ENCODE data around the gene PRR5L.

Gene PRR5L

GRCh38 chr11:36512016-36512415 lies 215.9 kb downstream of the PRR5L start:
- no peaks in the 10 kb centered on the region for H3K36me3 ChIP-seq (ENCODE audit: insufficient read depth, insufficient read length, low read length)
- no peak for DNase-seq (ENCODE audit: low read depth, low spot score)
- H3K27me3 ChIP-seq (ENCODE audit: insufficient read depth, insufficient read length) = no peaks in the 10 kb centered on the region
- no peaks in the 10 kb centered on the region for H3K4me1 ChIP-seq (ENCODE audit: insufficient read depth, insufficient read length)
- H3K9me3 ChIP-seq (ENCODE audit: insufficient read depth, low read length) = peaks cover 7% of the 10 kb centered on the region; the same call in 1 of the 2 replicates
- no peak overlapping the region for H3K9ac ChIP-seq (ENCODE audit: insufficient read length, low read depth)
- TF ChIP-seq SUZ12 (IDR thresholded peaks at IDR 0.05; ENCODE audit: extremely low read depth, insufficient read depth, insufficient read length) (no peak), ZNF274 (IDR thresholded peaks at IDR 0.05; ENCODE audit: low read depth, low read length) (no peak), YY1 (IDR thresholded peaks at IDR 0.05; ENCODE audit: insufficient read depth, insufficient read length) (no peak)
- H3K4me3 ChIP-seq (ENCODE audit: insufficient read length, low read depth) = no peak overlapping the region

- Histone ChIP-seq H3K9ac (ENCODE audit: insufficient read length, low read depth) (no peak overlapping the region), H3K4me3 (ENCODE audit: insufficient read length, low read depth) (no peak overlapping the region), H3K4me1 (ENCODE audit: insufficient read depth, insufficient read length) (no peaks in the 10 kb centered on the region), H3K27me3 (ENCODE audit: insufficient read depth, insufficient read length) (no peaks in the 10 kb centered on the region), H3K9me3 (ENCODE audit: insufficient read depth, low read length) (peaks cover 7% of the 10 kb centered on the region; the same call in 1 of the 2 replicates), H3K36me3 (ENCODE audit: insufficient read depth, insufficient read length, low read length) (no peaks in the 10 kb centered on the region)
- no peak for DNase-seq (ENCODE audit: low read depth, low spot score)
- no peak for TF ChIP-seq SUZ12 (IDR thresholded peaks at IDR 0.05; ENCODE audit: extremely low read depth, insufficient read depth, insufficient read length)
Observed at GRCh38 chr11:36513965-36514364, 217.9 kb downstream of the PRR5L start.

Data from NT2/D1 (cell line).